ENCODE data around the gene GABRB1. TPM values are rescaled to one million over a fixed set of nuclear protein-coding genes. Genes with fewer than 3 reads are reported as not detected.
"Not testable (repeated sequence)": the region's sequence is repeated elsewhere in the genome, so short reads cannot be mapped to it uniquely, and the experiment has no call there.

Gene GABRB1
- total RNA-seq, 1 donor from 2014 or later = not detected

- DNase-seq (ENCODE audit: low spot score) = no peak
Observed at GRCh38 chr4:47287735-47288134, 256.4 kb downstream of the GABRB1 start.

- DNase-seq (ENCODE audit: low spot score) = no peak
Observed at GRCh38 chr4:47289805-47290204, 258.4 kb downstream of the GABRB1 start.

- DNase-seq (ENCODE audit: low spot score) = not testable (repeated sequence)
Observed at GRCh38 chr4:47290873-47291272, 259.5 kb downstream of the GABRB1 start.

- no peak for DNase-seq (ENCODE audit: low spot score)
Observed at GRCh38 chr4:47309165-47309564, 277.8 kb downstream of the GABRB1 start.

GRCh38 chr4:47312170-47312569 lies 280.8 kb downstream of the GABRB1 start:
- DNase-seq (ENCODE audit: low spot score) = no peak

- DNase-seq (ENCODE audit: low spot score) = no peak
Observed at GRCh38 chr4:47313384-47313783, 282.0 kb downstream of the GABRB1 start.

GRCh38 chr4:47315346-47315745 lies 284.0 kb downstream of the GABRB1 start:
- DNase-seq (ENCODE audit: low spot score) = no peak

GRCh38 chr4:47326025-47326424 lies 294.7 kb downstream of the GABRB1 start:
- DNase-seq (ENCODE audit: low spot score) = no peak

GRCh38 chr4:47330866-47331265 lies 299.5 kb downstream of the GABRB1 start:
- DNase-seq (ENCODE audit: low spot score) = no peak

- DNase-seq (ENCODE audit: low spot score) = no peak
Observed at GRCh38 chr4:47334652-47335051, 303.3 kb downstream of the GABRB1 start.

- no peak for DNase-seq (ENCODE audit: low spot score)
Observed at GRCh38 chr4:47337893-47338292, 306.5 kb downstream of the GABRB1 start.

GRCh38 chr4:47340914-47341313 lies 309.5 kb downstream of the GABRB1 start:
- DNase-seq (ENCODE audit: low spot score) = no peak

GRCh38 chr4:47342796-47343195 lies 311.4 kb downstream of the GABRB1 start:
- DNase-seq (ENCODE audit: low spot score) = no peak

GRCh38 chr4:47349326-47349725 lies 318.0 kb downstream of the GABRB1 start:
- no peak for DNase-seq (ENCODE audit: low spot score)

GRCh38 chr4:47355568-47355967 lies 324.2 kb downstream of the GABRB1 start:
- no peak for DNase-seq (ENCODE audit: low spot score)

GRCh38 chr4:47359891-47360290 lies 328.5 kb downstream of the GABRB1 start:
- DNase-seq (ENCODE audit: low spot score) = peak; percentile 19

GRCh38 chr4:47367761-47368160 lies 336.4 kb downstream of the GABRB1 start:
- DNase-seq (ENCODE audit: low spot score) = no peak

GRCh38 chr4:47368211-47368610 lies 336.8 kb downstream of the GABRB1 start:
- DNase-seq (ENCODE audit: low spot score) = no peak

GRCh38 chr4:47372561-47372960 lies 341.2 kb downstream of the GABRB1 start:
- no peak for DNase-seq (ENCODE audit: low spot score)

GRCh38 chr4:47373174-47373573 lies 341.8 kb downstream of the GABRB1 start:
- DNase-seq (ENCODE audit: low spot score) = no peak

GRCh38 chr4:47373709-47374108 lies 342.3 kb downstream of the GABRB1 start:
- DNase-seq (ENCODE audit: low spot score) = no peak

- peak; percentile 47 for DNase-seq (ENCODE audit: low spot score)
Observed at GRCh38 chr4:47374477-47374876, 343.1 kb downstream of the GABRB1 start.

GRCh38 chr4:47378021-47378530 lies 346.7 kb downstream of the GABRB1 start:
- not testable (repeated sequence) for DNase-seq (ENCODE audit: low spot score)

- DNase-seq (ENCODE audit: low spot score) = no peak
Observed at GRCh38 chr4:47381172-47381571, 349.8 kb downstream of the GABRB1 start.
